Effector memory CD8-positive, alpha-beta T cell (primary cell): ENCODE data around the gene TMEM203.
"Not testable (repeated sequence)": the region's sequence is repeated elsewhere in the genome, so short reads cannot be mapped to it uniquely, and the experiment has no call there.

Source experiments
- ATAC-seq: fragments of 150-1000 bp; cut with Tn5 transposase; replicated peaks from 2 replicates; pipeline ENCODE4 v1.10.0; 2021; ENCODE audit warnings: mild to moderate bottlenecking, moderate library complexity
- DNase-seq, 3 experiments: peaks; one replicate each; pipeline ENCODE4 v3.0.0; 2021
- H3K27ac Mint-ChIP-seq, 2 donors: one replicate each; pipeline ENCODE4 v1.8.0; 2022; ENCODE audit warnings: mild to moderate bottlenecking in 2 of 2, mixed read lengths in 2 of 2, moderate library complexity in 2 of 2
- H3K27me3 Mint-ChIP-seq, 2 donors: one replicate each; pipeline ENCODE4 v1.8.0; 2022; ENCODE audit warnings: mixed read lengths in 2 of 2
- H3K36me3 Mint-ChIP-seq: one replicate; pipeline ENCODE4 v1.8.0; 2022; ENCODE audit warnings: mild to moderate bottlenecking, moderate library complexity, mixed read lengths; ENCODE audit not compliant: insufficient read depth
- H3K4me1 Mint-ChIP-seq, 2 donors: one replicate each; pipeline ENCODE4 v1.8.0; 2022; ENCODE audit warnings: low read depth in 2 of 2, mixed read lengths in 2 of 2
- H3K4me3 Mint-ChIP-seq, 2 donors: one replicate each; pipeline ENCODE4 v1.8.0; 2022; ENCODE audit warnings: mild to moderate bottlenecking in 2 of 2, mixed read lengths in 2 of 2, moderate library complexity in 2 of 2
- H3K9me3 Mint-ChIP-seq, 2 donors: one replicate each; pipeline ENCODE4 v1.8.0; 2022; ENCODE audit warnings: mixed read lengths in 2 of 2

The TMEM203 gene

GRCh38 chr9:137245450-137246421 lies 40.3 kb upstream of the TMEM203 start:
- Mint-ChIP-seq H3K27me3 (no peaks in the 10 kb centered on the region), H3K4me1 (peaks cover 14 to 15% of the 10 kb centered on the region in 2 donors), H3K4me3 (no peak overlapping the region), H3K9me3 (no peaks in the 10 kb centered on the region), H3K27ac (no peak overlapping the region), H3K36me3 (peaks cover 33% of the 10 kb centered on the region)
- ATAC-seq, result no peak
- DNase-seq, result no peak

GRCh38 chr9:137244486-137245449 lies 39.3 kb upstream of the TMEM203 start:
- no peak for ATAC-seq
- peak overlapping the region in 1 of 2 donors; percentile 53 for H3K4me3 Mint-ChIP-seq
- peaks cover 34% of the 10 kb centered on the region for H3K36me3 Mint-ChIP-seq
- H3K27me3 Mint-ChIP-seq, result no peaks in the 10 kb centered on the region
- peak overlapping the region in 1 of 2 donors; percentile 93 for H3K27ac Mint-ChIP-seq
- H3K4me1 Mint-ChIP-seq, result peaks cover 14 to 15% of the 10 kb centered on the region in 2 donors
- H3K9me3 Mint-ChIP-seq, result no peaks in the 10 kb centered on the region
- no peak for DNase-seq

GRCh38 chr9:137243626-137244485 lies 38.4 kb upstream of the TMEM203 start:
- H3K27me3 Mint-ChIP-seq, result no peaks in the 10 kb centered on the region
- no peaks in the 10 kb centered on the region for H3K9me3 Mint-ChIP-seq
- no peak for ATAC-seq
- H3K36me3 Mint-ChIP-seq, result peaks cover 38% of the 10 kb centered on the region
- H3K4me1 Mint-ChIP-seq, result peaks cover 18 to 19% of the 10 kb centered on the region in 2 donors
- H3K27ac Mint-ChIP-seq, result peak overlapping the region in 1 of 2 donors; percentile 93
- no peak for DNase-seq
- peak overlapping the region; percentile 13 to 53 for H3K4me3 Mint-ChIP-seq

- Mint-ChIP-seq H3K4me3 (peak overlapping the region; percentile 13 to 97), H3K27ac (peak overlapping the region in 1 of 2 donors; percentile 93), H3K4me1 (peaks cover 19 to 22% of the 10 kb centered on the region in 2 donors), H3K36me3 (peaks cover 38% of the 10 kb centered on the region)
- H3K9me3 Mint-ChIP-seq, H3K27me3 Mint-ChIP-seq, DNase-seq, ATAC-seq: not testable (repeated sequence)
Measured at GRCh38 chr9:137243266-137243625, 37.8 kb upstream of the TMEM203 start.

- Mint-ChIP-seq H3K4me1 (peaks cover 19 to 22% of the 10 kb centered on the region in 2 donors), H3K27me3 (no peaks in the 10 kb centered on the region), H3K9me3 (no peaks in the 10 kb centered on the region), H3K36me3 (peaks cover 38% of the 10 kb centered on the region), H3K27ac (peak overlapping the region in 1 of 2 donors; percentile 93), H3K4me3 (peak overlapping the region; percentile 74 to 97)
- no peak for ATAC-seq
- DNase-seq, result no peak
Measured at GRCh38 chr9:137242269-137243203, 37.1 kb upstream of the TMEM203 start.

GRCh38 chr9:137241490-137242268 lies 36.2 kb upstream of the TMEM203 start:
- peaks cover 38% of the 10 kb centered on the region for H3K36me3 Mint-ChIP-seq
- peak overlapping the region; percentile 86 to 97 for H3K4me3 Mint-ChIP-seq
- ATAC-seq, result peak; percentile 15
- peaks cover 19 to 22% of the 10 kb centered on the region in 2 donors for H3K4me1 Mint-ChIP-seq
- DNase-seq, result peak in 2 of 3 experiments; percentile 41 to 51
- H3K27ac Mint-ChIP-seq, result peak overlapping the region; percentile 91 to 97
- H3K9me3 Mint-ChIP-seq, result no peaks in the 10 kb centered on the region
- H3K27me3 Mint-ChIP-seq, result no peaks in the 10 kb centered on the region

GRCh38 chr9:137240841-137241489 lies 35.5 kb upstream of the TMEM203 start, which contains the start of gene TUBB4B:
Gene TUBB4B, plus strand, starts transcription at chr9:137241287. Its CDS starts 74 bp downstream, at chr9:137241361.
- Mint-ChIP-seq H3K9me3 (no peaks in the 10 kb centered on the region), H3K4me1 (peaks cover 19 to 22% of the 10 kb centered on the region in 2 donors), H3K27me3 (no peaks in the 10 kb centered on the region), H3K4me3 (peak within 1 kb of the TSS; percentile 86 to 97), H3K27ac (peak within 1 kb of the TSS; percentile 91 to 97), H3K36me3 (peaks cover 38% of the 10 kb centered on the region)
- DNase-seq (peak; percentile 94 to 96 (median 96)), ATAC-seq (peak; percentile 74)

- no peaks in the 10 kb centered on the region for H3K9me3 Mint-ChIP-seq
- DNase-seq (peak in 2 of 3 experiments; percentile 65 to 70), ATAC-seq (peak; percentile 40)
- H3K27me3 Mint-ChIP-seq, result peaks cover 0 to 3% of the 10 kb centered on the region in 2 donors
- H3K4me1 Mint-ChIP-seq, result peaks cover 20 to 22% of the 10 kb centered on the region in 2 donors
- peaks cover 38% of the 10 kb centered on the region for H3K36me3 Mint-ChIP-seq
- H3K27ac Mint-ChIP-seq, result peak overlapping the region; percentile 91 to 97
- H3K4me3 Mint-ChIP-seq, result peak overlapping the region; percentile 86 to 97
Measured at GRCh38 chr9:137240318-137240840, 34.9 kb upstream of the TMEM203 start.

- H3K4me3 Mint-ChIP-seq, result peak overlapping the region; percentile 86 to 97
- H3K27me3 Mint-ChIP-seq, result peaks cover 0 to 10% of the 10 kb centered on the region in 2 donors
- H3K4me1 Mint-ChIP-seq, result peaks cover 23 to 26% of the 10 kb centered on the region in 2 donors
- not testable (repeated sequence) for DNase-seq, H3K9me3 Mint-ChIP-seq, ATAC-seq
- peaks cover 38% of the 10 kb centered on the region for H3K36me3 Mint-ChIP-seq
- H3K27ac Mint-ChIP-seq, result peak overlapping the region in 1 of 2 donors; percentile 97
Measured at GRCh38 chr9:137239541-137240200, 34.2 kb upstream of the TMEM203 start.
